Nephron progenitor cell (in vitro differentiated cells): ENCODE results near the gene HMGCS2.
"Not testable (repeated sequence)": the region's sequence is repeated elsewhere in the genome, so short reads cannot be mapped to it uniquely, and the experiment has no call there.

ENCODE experiments used
- DNase-seq: peaks from one replicate; pipeline ENCODE4 v3.0.0; 2021
- H3K27ac Mint-ChIP-seq: 2 replicates; pipeline ENCODE4 v1.8.0; 2021; ENCODE audit warnings: mild to moderate bottlenecking, moderate library complexity, mixed read lengths
- H3K27me3 Mint-ChIP-seq: 2 replicates; pipeline ENCODE4 v1.8.0; 2021; ENCODE audit warnings: mild to moderate bottlenecking, low read depth, mixed read lengths; ENCODE audit not compliant: poor library complexity
- H3K36me3 Mint-ChIP-seq: 2 replicates; pipeline ENCODE4 v1.8.0; 2021; ENCODE audit warnings: low read depth, mixed read lengths
- H3K4me1 Mint-ChIP-seq: 2 replicates; pipeline ENCODE4 v1.8.0; 2021; ENCODE audit warnings: mixed read lengths
- H3K4me3 Mint-ChIP-seq: 2 replicates; pipeline ENCODE4 v1.8.0; 2021; ENCODE audit warnings: mild to moderate bottlenecking, moderate library complexity, mixed read lengths
- H3K9me3 Mint-ChIP-seq: 2 replicates; pipeline ENCODE4 v1.8.0; 2021; ENCODE audit warnings: mild to moderate bottlenecking, moderate library complexity, mixed read lengths
- CTCF ChIP-seq: fragments of 200-600 bp; sonication (generic); IDR thresholded peaks from 2 replicates; pipeline ENCODE4 v1.5.0; 2021; ENCODE audit warnings: antibody characterized with exemption

HMGCS2 gene

DNA sequence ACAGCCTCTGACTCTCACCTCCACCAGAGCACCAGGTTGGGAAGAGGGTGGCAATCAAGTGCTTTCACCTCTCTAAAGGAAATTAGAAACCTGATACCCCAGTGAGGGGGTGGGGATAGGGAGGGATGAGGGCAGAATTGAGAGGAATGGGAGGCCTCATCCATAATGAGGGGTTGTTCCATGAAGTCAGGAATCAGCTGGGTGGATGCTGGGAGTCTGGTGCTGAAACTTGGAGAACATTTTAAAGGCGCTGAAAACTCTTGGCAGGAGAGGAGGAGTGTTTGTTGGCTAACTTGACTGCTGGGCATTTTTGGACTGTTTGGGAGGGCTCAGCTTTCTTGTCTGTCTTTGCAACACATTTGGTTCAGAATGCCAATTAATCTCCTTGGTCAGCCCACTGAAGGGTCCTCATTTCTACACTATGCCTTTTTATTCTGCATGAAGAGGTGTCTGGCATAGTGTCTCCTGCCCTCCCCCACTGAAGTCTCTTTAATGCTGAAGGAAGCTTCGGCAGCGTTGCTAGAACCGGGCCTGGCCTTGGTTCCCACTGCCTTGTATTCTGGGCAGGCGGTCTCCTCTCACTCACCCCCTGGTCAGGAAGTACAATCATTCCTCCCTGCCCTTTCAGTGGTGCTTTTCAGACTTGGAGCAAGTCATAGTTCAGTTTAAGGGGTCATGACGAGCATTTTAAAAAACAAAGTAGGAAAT lies 54.8 kb downstream of the HMGCS2 start:
- Mint-ChIP-seq H3K27ac (peak overlapping the region; percentile 98), H3K4me1 (peaks cover 58% of the 10 kb centered on the region), H3K36me3 (peaks cover 9% of the 10 kb centered on the region), H3K27me3 (no peaks in the 10 kb centered on the region), H3K9me3 (no peaks in the 10 kb centered on the region), H3K4me3 (peak overlapping the region; percentile 97)
- no peak for TF ChIP-seq CTCF
- DNase-seq: no peak

DNA sequence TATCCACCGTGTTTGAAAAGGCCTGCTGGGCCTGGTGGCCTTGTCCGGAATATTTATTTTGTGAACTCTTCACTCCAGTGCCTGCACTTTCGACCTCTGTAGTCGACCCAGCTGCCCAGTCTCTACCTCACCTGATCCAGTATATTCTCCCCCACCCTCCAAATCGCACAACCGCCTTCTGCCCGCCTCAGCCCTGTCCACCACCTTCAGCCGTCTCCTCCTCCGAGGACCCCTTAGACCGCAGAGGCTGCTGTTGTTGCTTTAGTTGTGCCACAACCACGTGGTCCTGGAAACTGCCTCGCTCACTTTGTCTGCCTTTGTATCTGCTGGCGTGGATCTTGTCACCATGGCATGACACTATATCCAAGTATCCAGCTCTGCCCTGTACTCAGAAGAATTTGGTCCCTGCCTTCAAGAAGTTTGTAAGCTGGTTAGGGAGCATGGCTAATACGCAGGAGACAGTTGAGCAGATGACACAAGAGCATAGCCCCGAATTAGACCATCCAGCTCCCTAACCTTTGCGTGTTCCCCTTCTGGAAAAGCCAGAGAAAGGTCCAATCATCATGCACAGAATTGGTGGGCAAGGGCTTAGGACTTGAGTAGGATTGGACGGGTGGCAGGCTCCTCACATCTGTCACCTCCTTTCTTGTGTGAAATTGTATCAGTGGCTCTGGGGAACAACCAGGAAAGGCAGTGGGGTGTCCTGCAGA lies 55.5 kb downstream of the HMGCS2 start:
- Mint-ChIP-seq H3K27me3 (no peaks in the 10 kb centered on the region), H3K4me3 (peak overlapping the region; percentile 97), H3K36me3 (peaks cover 4% of the 10 kb centered on the region), H3K9me3 (no peaks in the 10 kb centered on the region), H3K27ac (peak overlapping the region; percentile 98), H3K4me1 (peaks cover 57% of the 10 kb centered on the region)
- peak; percentile 42 for DNase-seq
- TF ChIP-seq CTCF: no peak

DNA sequence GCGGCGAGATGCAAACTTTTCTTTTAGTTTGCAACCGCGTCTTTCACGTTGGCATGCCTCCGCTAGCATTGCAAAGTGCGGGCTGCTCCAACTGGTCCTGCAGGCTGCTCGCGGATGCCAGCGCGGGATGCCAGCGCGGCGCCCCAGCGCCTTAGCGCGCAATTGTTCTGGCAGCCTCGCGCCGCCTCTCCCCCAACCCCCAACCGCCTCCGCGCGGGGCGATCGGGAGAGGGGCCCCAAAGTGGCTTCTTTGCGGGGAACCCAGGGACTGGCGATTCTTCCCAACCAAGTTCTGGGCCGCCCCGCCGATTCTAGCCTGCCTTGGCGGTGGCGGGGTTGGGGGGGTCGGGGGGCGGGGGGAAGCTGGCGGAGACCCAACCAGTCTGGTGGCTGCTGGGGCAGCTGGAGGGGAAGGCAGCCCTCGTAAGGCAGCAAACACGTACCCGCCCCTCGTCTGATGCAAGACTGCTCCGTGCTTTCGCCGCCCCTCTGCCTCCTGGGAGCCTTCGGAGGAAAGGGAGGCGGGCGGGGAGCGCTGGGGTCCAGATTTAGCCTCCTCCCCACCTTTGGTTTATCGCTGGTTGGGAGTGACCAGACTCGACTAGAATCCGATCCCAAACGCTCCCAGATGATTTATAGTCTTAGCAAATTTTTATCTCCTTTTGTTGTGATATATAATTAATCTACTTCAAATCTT lies 56.2 kb downstream of the HMGCS2 start:
- H3K4me1 Mint-ChIP-seq: peaks cover 52% of the 10 kb centered on the region
- H3K9me3 Mint-ChIP-seq: no peaks in the 10 kb centered on the region
- peak; percentile 79 for DNase-seq
- H3K27me3 Mint-ChIP-seq: no peaks in the 10 kb centered on the region
- TF ChIP-seq CTCF: no peak
- peak overlapping the region; percentile 98 for H3K27ac Mint-ChIP-seq
- H3K36me3 Mint-ChIP-seq: peaks cover 4% of the 10 kb centered on the region
- H3K4me3 Mint-ChIP-seq: peak overlapping the region; percentile 97

DNA sequence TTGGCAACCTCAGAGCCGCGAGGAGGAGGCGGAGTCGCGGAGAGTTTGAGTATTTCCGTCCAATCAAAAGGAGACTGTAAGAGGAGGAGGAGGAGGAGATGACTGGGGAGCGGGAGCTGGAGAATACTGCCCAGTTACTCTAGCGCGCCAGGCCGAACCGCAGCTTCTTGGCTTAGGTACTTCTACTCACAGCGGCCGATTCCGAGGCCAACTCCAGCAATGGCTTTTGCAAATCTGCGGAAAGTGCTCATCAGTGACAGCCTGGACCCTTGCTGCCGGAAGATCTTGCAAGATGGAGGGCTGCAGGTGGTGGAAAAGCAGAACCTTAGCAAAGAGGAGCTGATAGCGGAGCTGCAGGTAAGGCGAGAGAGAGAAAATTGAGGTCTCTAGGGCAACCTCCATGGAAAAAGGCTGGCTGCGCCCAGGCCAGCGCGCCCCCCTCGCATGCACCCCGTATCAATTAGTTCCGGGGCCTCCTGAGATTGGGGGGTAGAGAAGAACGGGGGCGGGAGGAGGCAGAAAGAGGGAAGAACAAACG lies 56.8 kb downstream of the HMGCS2 start, which contains the start of gene PHGDH:
Gene PHGDH, plus strand, starts transcription at position 131 of the 538 bp plus-strand sequence. Its CDS starts 89 bp downstream, at position 220.
- no peak for TF ChIP-seq CTCF
- H3K27ac Mint-ChIP-seq: peak within 1 kb of the TSS; percentile 98
- peak; percentile 69 for DNase-seq

GRCh38 chr1:119711356-119711803 lies 57.3 kb downstream of the HMGCS2 start:
- peak overlapping the region; percentile 80 for H3K27ac Mint-ChIP-seq
- not testable (repeated sequence) for H3K9me3 Mint-ChIP-seq, H3K27me3 Mint-ChIP-seq, DNase-seq, H3K36me3 Mint-ChIP-seq
- peaks cover 42% of the 10 kb centered on the region for H3K4me1 Mint-ChIP-seq
- peak overlapping the region; percentile 97 for H3K4me3 Mint-ChIP-seq

More for the DNA sequence above, 56.8 kb downstream of the HMGCS2 start, which contains the start of gene PHGDH:
- Mint-ChIP-seq H3K4me3 (peak within 1 kb of the TSS; percentile 97), H3K36me3 (peaks cover 4% of the 10 kb centered on the region), H3K27me3 (no peaks in the 10 kb centered on the region), H3K4me1 (peaks cover 47% of the 10 kb centered on the region), H3K9me3 (no peaks in the 10 kb centered on the region)

DNA sequence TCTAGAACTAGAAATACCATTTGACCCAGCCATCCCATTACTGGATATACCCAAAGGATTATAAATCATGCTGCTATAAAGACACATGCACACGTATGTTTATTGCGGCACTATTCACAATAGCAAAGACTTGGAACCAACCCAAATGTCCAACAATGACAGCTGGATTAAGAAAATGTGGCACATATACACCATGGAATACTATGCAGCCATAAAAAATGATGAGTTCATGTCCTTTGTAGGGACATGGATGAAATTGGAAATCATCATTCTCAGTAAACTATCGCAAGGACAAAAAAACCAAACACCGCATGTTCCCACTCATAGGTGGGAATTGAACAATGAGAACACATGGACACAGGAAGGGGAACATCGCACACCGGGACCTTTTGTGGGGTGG lies 62.1 kb downstream of the HMGCS2 start:
- H3K27ac Mint-ChIP-seq, H3K27me3 Mint-ChIP-seq, H3K4me3 Mint-ChIP-seq, H3K4me1 Mint-ChIP-seq, DNase-seq: not testable (repeated sequence)
- Mint-ChIP-seq H3K9me3 (peaks cover 23% of the 10 kb centered on the region), H3K36me3 (peaks cover 11% of the 10 kb centered on the region)
